Small intestine (tissue), 7 donors: ENCODE results near the gene IL1R2. TPM values are rescaled to one million over a fixed set of nuclear protein-coding genes. Genes with fewer than 3 reads are reported as not detected.

Experiments used
- DNase-seq, 2 donors: peaks; one replicate each; pipeline versions ENCODE4 v3.0.0 to v3.0.0-alpha.2; 2013
- FAIRE-seq: peaks from 2 replicates; lab custom pipeline; 2012; peaks lifted over from hg19 to GRCh38; lab: Jason Lieb, UNC
- H3K27ac ChIP-seq, 3 donors: one replicate each; pipeline ENCODE4 v1.5.1; 2013; ENCODE audit warnings: low read length in 2 of 3, mild to moderate bottlenecking in 2 of 3, control low read depth in 1 of 3, inconsistent platforms in 1 of 3, low read depth in 1 of 3, moderate library complexity in 1 of 3
- H3K27me3 ChIP-seq, 3 donors: one replicate each; pipeline ENCODE4 v1.6.1; 2013; ENCODE audit warnings: low read length in 3 of 3, inconsistent platforms in 1 of 3; ENCODE audit not compliant: control insufficient read depth in 3 of 3, insufficient read depth in 3 of 3
- H3K36me3 ChIP-seq, 3 donors: one replicate each; pipeline ENCODE4 v1.6.1; 2013; ENCODE audit warnings: low read length in 3 of 3, inconsistent platforms in 1 of 3, low read depth in 1 of 3, mild to moderate bottlenecking in 1 of 3, moderate library complexity in 1 of 3; ENCODE audit not compliant: control insufficient read depth in 3 of 3, insufficient read depth in 2 of 3
- H3K4me1 ChIP-seq, 3 donors: one replicate each; pipeline ENCODE4 v1.6.1; 2013; ENCODE audit warnings: low read length in 2 of 3, inconsistent platforms in 1 of 3, low read depth in 1 of 3, mild to moderate bottlenecking in 1 of 3, moderate library complexity in 1 of 3; ENCODE audit not compliant: control insufficient read depth in 3 of 3, insufficient read depth in 2 of 3
- H3K4me3 ChIP-seq, 3 donors: one replicate each; pipeline ENCODE4 v1.5.1; 2013; ENCODE audit warnings: low read length in 3 of 3, control low read depth in 1 of 3, inconsistent platforms in 1 of 3, low read depth in 1 of 3, mild to moderate bottlenecking in 1 of 3, moderate library complexity in 1 of 3
- H3K9me3 ChIP-seq, 2 donors: one replicate each; pipeline ENCODE4 v1.6.1; 2013; ENCODE audit warnings: low read depth in 1 of 2, low read length in 1 of 2; ENCODE audit not compliant: control insufficient read depth in 2 of 2, insufficient read depth in 1 of 2
- WGBS, 3 donors: extraction: QIAGEN DNeasy Blood & Tissue Kit; methylation state at CpG; one replicate each; pipeline ENCODE4 v1.1.7; 2013; 5-methylcytosine and 5-hydroxymethylcytosine counted together
- polyA plus RNA-seq, 4 donors: library from polyadenylated mRNA; stranded (reverse) in 3 of 4; unstranded in 1 of 4; fragments of 200-250 nt in 3 of 4; fragments of 120-200 nt in 1 of 4; gene quantifications; one replicate each; pipeline versions ENCODE4 v1.2.1 to v1.2.3, GENCODE V29; 2013
- donor health status: healthy with polysubstance abuse.
- donor health status: control.
- donor health status: control.
- donor health status: Bipolar disorder and iron deficiency.
- donor health status: healthy.

The IL1R2 gene
- polyA plus RNA-seq, 4 donors, result 1.5 to 5.2 (median 2.7) TPM

- WGBS, 3 donors, result 45 to 56% (median 55%) methylated on average over 4 of the region's 4 CpGs
- Histone ChIP-seq H3K27ac (no peak overlapping the region), H3K36me3 (no peaks in the 10 kb centered on the region), H3K4me1 (peaks cover 0 to 10% (median 0%) of the 10 kb centered on the region in 3 donors), H3K27me3 (peaks cover 0 to 2% (median 0%) of the 10 kb centered on the region in 3 donors), H3K9me3 (no peaks in the 10 kb centered on the region), H3K4me3 (no peak overlapping the region)
- DNase-seq, result no peak
- no peak for FAIRE-seq
Measured at GRCh38 chr2:101956465-101957438, 35.0 kb upstream of the IL1R2 start.

- Histone ChIP-seq H3K4me1 (peaks cover 0 to 13% (median 0%) of the 10 kb centered on the region in 3 donors), H3K4me3 (no peak overlapping the region), H3K9me3 (no peaks in the 10 kb centered on the region), H3K27me3 (no peaks in the 10 kb centered on the region), H3K27ac (no peak overlapping the region), H3K36me3 (no peaks in the 10 kb centered on the region)
- DNase-seq, result no peak
- FAIRE-seq, result no peak
- WGBS, 3 donors, result 0% methylated on average over 2 of the region's 2 CpGs
Measured at GRCh38 chr2:101958061-101958460, 33.7 kb upstream of the IL1R2 start.

- WGBS, 3 donors, result 63 to 69% (median 68%) methylated on average over 7 of the region's 7 CpGs
- FAIRE-seq (no peak), DNase-seq (no peak)
- H3K27ac ChIP-seq, result peak overlapping the region in 2 of 3 donors; percentile 59 to 85
- H3K4me1 ChIP-seq, result peaks cover 0 to 13% (median 0%) of the 10 kb centered on the region in 3 donors
- H3K36me3 ChIP-seq, result no peaks in the 10 kb centered on the region
- no peaks in the 10 kb centered on the region for H3K27me3 ChIP-seq
- no peak overlapping the region for H3K4me3 ChIP-seq
- H3K9me3 ChIP-seq, result no peaks in the 10 kb centered on the region
Measured at GRCh38 chr2:101960819-101961337, 30.9 kb upstream of the IL1R2 start.

GRCh38 chr2:101961338-101962191 is 30.2 kb upstream of the IL1R2 start:
- no peaks in the 10 kb centered on the region for H3K9me3 ChIP-seq
- WGBS, 3 donors, result 48 to 61% (median 54%) methylated on average over 12 of the region's 12 CpGs
- no peak for FAIRE-seq

GRCh38 chr2:101962309-101962708 is 29.5 kb upstream of the IL1R2 start:
- Histone ChIP-seq H3K27ac (peak overlapping the region in 1 of 3 donors; percentile 72), H3K36me3 (no peaks in the 10 kb centered on the region), H3K27me3 (no peaks in the 10 kb centered on the region), H3K9me3 (no peaks in the 10 kb centered on the region), H3K4me3 (no peak overlapping the region), H3K4me1 (peaks cover 0 to 13% (median 0%) of the 10 kb centered on the region in 3 donors)
- FAIRE-seq (no peak), DNase-seq (no peak)
- 75 to 83% (median 77%) methylated on average over 11 of the region's 11 CpGs for WGBS, 3 donors

More at GRCh38 chr2:101961338-101962191, 30.2 kb upstream of the IL1R2 start:
- DNase-seq, result peak; percentile 7 to 83
- no peaks in the 10 kb centered on the region for H3K27me3 ChIP-seq
- H3K36me3 ChIP-seq, result no peaks in the 10 kb centered on the region
- peaks cover 0 to 13% (median 0%) of the 10 kb centered on the region in 3 donors for H3K4me1 ChIP-seq
- no peak overlapping the region for H3K4me3 ChIP-seq
- H3K27ac ChIP-seq, result peak overlapping the region in 2 of 3 donors; percentile 59 to 89

GRCh38 chr2:101963198-101963597 is 28.6 kb upstream of the IL1R2 start:
- H3K4me3 ChIP-seq, result no peak overlapping the region
- no peaks in the 10 kb centered on the region for H3K36me3 ChIP-seq
- no peaks in the 10 kb centered on the region for H3K9me3 ChIP-seq
- no peak overlapping the region for H3K27ac ChIP-seq
- WGBS, 3 donors, result 71 to 77% (median 75%) methylated on average over 4 of the region's 4 CpGs
- peaks cover 0 to 13% (median 0%) of the 10 kb centered on the region in 3 donors for H3K4me1 ChIP-seq
- no peaks in the 10 kb centered on the region for H3K27me3 ChIP-seq
- DNase-seq, result no peak
- FAIRE-seq, result no peak

- H3K27me3 ChIP-seq, result no peaks in the 10 kb centered on the region
- no peak for FAIRE-seq
- no peak for DNase-seq
- no peak overlapping the region for H3K4me3 ChIP-seq
- H3K36me3 ChIP-seq, result no peaks in the 10 kb centered on the region
- H3K27ac ChIP-seq, result no peak overlapping the region
- H3K4me1 ChIP-seq, result no peaks in the 10 kb centered on the region
- H3K9me3 ChIP-seq, result peaks cover 1 to 7% of the 10 kb centered on the region in 2 donors
- WGBS, 3 donors, result 80 to 86% (median 85%) methylated on average over 7 of the region's 7 CpGs
Measured at GRCh38 chr2:101967826-101968513, 23.8 kb upstream of the IL1R2 start.
